Prostate gland (tissue), 2 donors: ENCODE results near the gene HIVEP2. TPM values are rescaled to one million over a fixed set of nuclear protein-coding genes. Genes with fewer than 3 reads are reported as not detected.

Source experiments
- DNase-seq: peaks from one replicate; pipeline ENCODE4 v3.0.0-alpha.2; 2019; ENCODE audit warnings: low spot score
- H3K27ac ChIP-seq, 2 donors: fragments of 200-600 bp; sonication (generic); 2 replicates each; pipeline ENCODE4 v1.5.1; 2017 to 2019
- H3K27me3 ChIP-seq: fragments of 200-600 bp; sonication (generic); replicated peaks from 2 replicates; pipeline ENCODE4 v1.5.1; 2019; ENCODE audit not compliant: insufficient read depth
- H3K36me3 ChIP-seq, 2 donors: fragments of 200-600 bp; sonication (generic); 1 replicate in 1 of 2; 2 replicates in 1 of 2; pipeline versions ENCODE4 v1.5.1 to v1.8.1; 2017 to 2019
- H3K4me1 ChIP-seq: fragments of 200-600 bp; sonication (generic); replicated peaks from 2 replicates; pipeline ENCODE4 v1.5.1; 2019
- H3K4me3 ChIP-seq, 2 donors: fragments of 200-600 bp; sonication (generic); 2 replicates each; pipeline ENCODE4 v1.5.1; 2017 to 2019
- H3K9me3 ChIP-seq: fragments of 200-600 bp; sonication (generic); 2 replicates; pipeline ENCODE4 v1.5.1; 2017
- CTCF ChIP-seq, 4 experiments: fragments of 200-600 bp in 2 of 4; fragments of 450-650 bp in 2 of 4; sonication (generic) in 2 of 4; IDR thresholded peaks; 1 replicate in 3 of 4; 2 replicates in 1 of 4; pipeline ENCODE4 v1.5.1; 2016 to 2019; ENCODE audit warnings: antibody characterized with exemption in 4 of 4, mild to moderate bottlenecking in 2 of 4, moderate library complexity in 2 of 4
- POLR2A ChIP-seq: fragments of 450-650 bp; IDR thresholded peaks from one replicate; pipeline ENCODE4 v1.6.1; 2016; ENCODE audit warnings: antibody characterized with exemption, mild to moderate bottlenecking
- POLR2AphosphoS5 ChIP-seq: sonication (generic); formaldehyde crosslinking; IDR thresholded peaks from one replicate; pipeline ENCODE4 v1.6.1; 2017; ENCODE audit warnings: antibody characterized with exemption
- WGBS: methylation state at CpG from one replicate; pipeline ENCODE4 v1.1.5; 2018; 5-methylcytosine and 5-hydroxymethylcytosine counted together
- intact Hi-C: fragments of 100-400 bp; cut with DNase I; formaldehyde crosslinking; loops from one replicate; pipeline ENCODE4 v1.14.2; 2022
- total RNA-seq, 2 donors: library from RNA; depleted of rRNA; stranded (reverse); fragments of >200 nt; gene quantifications; one replicate each; pipeline ENCODE4 v1.1.0, GENCODE V29; 2016

The HIVEP2 gene
- total RNA-seq, 2 donors from 2014 or later = 15.8 to 19.3 TPM

GRCh38 chr6:142841915-142842314 is 103.1 kb downstream of the HIVEP2 start:
- no peaks in the 10 kb centered on the region for H3K27me3 ChIP-seq
- no peak for DNase-seq
- no peak overlapping the region for H3K4me3 ChIP-seq
- H3K9me3 ChIP-seq = no peaks in the 10 kb centered on the region
- intact Hi-C loops = no loop called here
- H3K4me1 ChIP-seq = peaks cover 6% of the 10 kb centered on the region
- no peaks in the 10 kb centered on the region for H3K36me3 ChIP-seq
- WGBS = 85% methylated on average over 1 of the region's 1 CpG
- TF ChIP-seq POLR2AphosphoS5 = no peak
- no peak for TF ChIP-seq CTCF (IDR thresholded peaks at IDR 0.05)
- TF ChIP-seq POLR2A = no peak
- no peak overlapping the region for H3K27ac ChIP-seq

GRCh38 chr6:142839686-142840040 is 105.3 kb downstream of the HIVEP2 start:
- WGBS = 80% methylated on average over 2 of the region's 2 CpGs
- H3K9me3 ChIP-seq = no peaks in the 10 kb centered on the region
- intact Hi-C loops = no loop called here
- no peak for DNase-seq
- H3K4me1 ChIP-seq = no peaks in the 10 kb centered on the region
- no peak overlapping the region for H3K27ac ChIP-seq
- no peaks in the 10 kb centered on the region for H3K27me3 ChIP-seq
- no peaks in the 10 kb centered on the region for H3K36me3 ChIP-seq
- TF ChIP-seq POLR2A (no peak), POLR2AphosphoS5 (no peak), CTCF (IDR thresholded peaks at IDR 0.05) (no peak)
- H3K4me3 ChIP-seq = no peak overlapping the region

GRCh38 chr6:142838821-142839685 is 105.9 kb downstream of the HIVEP2 start:
- H3K4me1 ChIP-seq = no peaks in the 10 kb centered on the region
- H3K9me3 ChIP-seq = no peaks in the 10 kb centered on the region

GRCh38 chr6:142835787-142836535 is 109.0 kb downstream of the HIVEP2 start:
- TF ChIP-seq POLR2A (no peak), POLR2AphosphoS5 (no peak), CTCF (IDR thresholded peaks at IDR 0.05) (no peak)
- Histone ChIP-seq H3K27ac (no peak overlapping the region), H3K27me3 (no peaks in the 10 kb centered on the region), H3K4me1 (no peaks in the 10 kb centered on the region), H3K36me3 (no peaks in the 10 kb centered on the region), H3K4me3 (no peak overlapping the region), H3K9me3 (no peaks in the 10 kb centered on the region)
- WGBS = 84% methylated on average over 3 of the region's 3 CpGs
- no peak for DNase-seq
- intact Hi-C loops = no loop called here

More at GRCh38 chr6:142838821-142839685, 105.9 kb downstream of the HIVEP2 start:
- 81% methylated on average over 7 of the region's 7 CpGs for WGBS
- no peak overlapping the region for H3K27ac ChIP-seq
- no peaks in the 10 kb centered on the region for H3K36me3 ChIP-seq
- no peak overlapping the region for H3K4me3 ChIP-seq
- H3K27me3 ChIP-seq = no peaks in the 10 kb centered on the region
- TF ChIP-seq CTCF (IDR thresholded peaks at IDR 0.05) = no peak
- no peak for TF ChIP-seq POLR2A
- no peak for TF ChIP-seq POLR2AphosphoS5
- no peak for DNase-seq
- intact Hi-C loops = no loop called here
